A549 (cell line): ENCODE data around the gene LATS2.
A peak's percentile ranks its signal among the peaks of the same experiment; 100 is the strongest.

Experiments
- CEBPB ChIP-seq, 2 experiments: fragments of >200 bp in 1 of 2; sonication (Bioruptor Twin) in 1 of 2; formaldehyde crosslinking in 1 of 2; IDR thresholded peaks; 2 replicates each; pipeline ENCODE4 v1.6.1; 2012 to 2016
- CHD2 ChIP-seq: fragments of 150-350 bp; IDR thresholded peaks from 2 replicates; pipeline ENCODE4 v1.6.1; 2014; ENCODE audit warnings: low read length; ENCODE audit not compliant: partially characterized antibody
- EHF ChIP-seq: fragments of 250-450 bp; sonication (Bioruptor Pico); IDR thresholded peaks from 2 replicates; pipeline ENCODE4 v1.5.0; 2020; ENCODE audit warnings: mild to moderate bottlenecking
- ESRRA ChIP-seq: fragments of 150-350 bp; IDR thresholded peaks from 2 replicates; pipeline ENCODE4 v1.6.1; 2014; ENCODE audit warnings: mild to moderate bottlenecking, low read length, borderline replicate concordance
- MAZ ChIP-seq: fragments of 150-350 bp; IDR thresholded peaks from 2 replicates; pipeline ENCODE4 v1.6.1; 2014; ENCODE audit warnings: antibody characterized with exemption, low read depth, low read length, borderline replicate concordance
- PBX3 ChIP-seq: IDR thresholded peaks from 2 replicates; pipeline ENCODE4 v1.6.1; 2012
- POLR2A ChIP-seq: IDR thresholded peaks from 2 replicates; pipeline ENCODE4 v1.6.1; 2012; ENCODE audit warnings: mild to moderate bottlenecking, low read length
- RCOR1 ChIP-seq: fragments of 150-350 bp; IDR thresholded peaks from 2 replicates; pipeline ENCODE4 v1.6.1; 2014; ENCODE audit warnings: antibody characterized with exemption, low read length, low read depth
- SMC3 ChIP-seq: fragments of >200 bp; sonication (Bioruptor Twin); formaldehyde crosslinking; IDR thresholded peaks from 3 replicates; pipeline ENCODE4 v1.6.1; 2018; ENCODE audit warnings: inconsistent platforms
- SREBF2 ChIP-seq: fragments of 450-650 bp; IDR thresholded peaks from 2 replicates; pipeline ENCODE4 v1.6.1; 2014; ENCODE audit warnings: mild to moderate bottlenecking, moderate library complexity
- TF ChIP-seq, protein P1 (sequence below): fragments of 250-450 bp; sonication (Bioruptor Pico); IDR thresholded peaks from 2 replicates; pipeline ENCODE4 v1.5.0; 2020; ENCODE audit warnings: low read depth, mild to moderate bottlenecking, moderate library complexity
- TF ChIP-seq, protein P2 (sequence below): fragments of >200 bp; sonication (Bioruptor Twin); formaldehyde crosslinking; IDR thresholded peaks from 3 replicates; pipeline ENCODE4 v1.5.1; 2016
- TF ChIP-seq, protein P3 (sequence below): IDR thresholded peaks from 2 replicates; pipeline ENCODE4 v1.6.1; 2012; ENCODE audit warnings: low read depth, borderline replicate concordance

DNA sequence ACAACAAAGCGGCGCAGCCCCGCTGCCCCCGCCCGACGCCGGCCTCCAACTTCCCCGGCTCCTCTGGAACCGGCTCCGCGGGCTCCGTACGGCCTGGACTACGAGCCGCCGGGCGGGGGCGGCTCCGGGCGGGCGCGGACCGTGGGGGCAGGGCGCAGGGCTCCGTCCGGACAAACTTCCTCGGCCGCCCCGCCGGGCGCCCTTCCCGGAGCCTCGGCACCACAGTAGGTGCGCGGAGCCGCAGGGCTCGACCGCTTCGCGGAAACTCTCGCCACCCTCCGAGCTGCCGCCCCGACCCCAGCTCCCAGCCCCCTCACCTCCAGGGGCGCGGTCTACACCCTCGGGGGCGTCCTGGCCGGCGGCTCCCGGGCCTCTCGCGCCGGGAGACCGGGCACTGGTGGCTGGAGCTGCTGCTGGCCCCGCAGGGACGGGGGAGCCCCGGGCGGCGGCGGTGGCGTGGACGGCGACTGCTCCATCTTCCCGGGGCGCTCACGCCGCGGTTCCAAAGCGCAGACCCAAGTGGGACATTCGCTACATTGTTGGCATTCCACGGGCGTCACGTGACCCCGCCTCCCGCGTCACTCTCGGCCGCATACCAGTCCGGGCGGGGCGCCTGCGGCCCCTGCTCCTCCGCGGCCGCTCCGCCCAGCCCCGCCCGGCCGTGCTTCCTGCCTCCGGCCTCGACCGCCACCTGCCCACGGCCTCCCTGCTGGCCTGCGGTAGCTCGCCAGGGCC is at the start of gene LATS2:
- TF ChIP-seq POLR2A: no peak
- TF ChIP-seq, protein P1, sequence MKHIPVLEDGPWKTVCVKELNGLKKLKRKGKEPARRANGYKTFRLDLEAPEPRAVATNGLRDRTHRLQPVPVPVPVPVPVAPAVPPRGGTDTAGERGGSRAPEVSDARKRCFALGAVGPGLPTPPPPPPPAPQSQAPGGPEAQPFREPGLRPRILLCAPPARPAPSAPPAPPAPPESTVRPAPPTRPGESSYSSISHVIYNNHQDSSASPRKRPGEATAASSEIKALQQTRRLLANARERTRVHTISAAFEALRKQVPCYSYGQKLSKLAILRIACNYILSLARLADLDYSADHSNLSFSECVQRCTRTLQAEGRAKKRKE (CRISPR knock-in tag): no peak
- TF ChIP-seq ESRRA: no peak
- TF ChIP-seq, protein P2, sequence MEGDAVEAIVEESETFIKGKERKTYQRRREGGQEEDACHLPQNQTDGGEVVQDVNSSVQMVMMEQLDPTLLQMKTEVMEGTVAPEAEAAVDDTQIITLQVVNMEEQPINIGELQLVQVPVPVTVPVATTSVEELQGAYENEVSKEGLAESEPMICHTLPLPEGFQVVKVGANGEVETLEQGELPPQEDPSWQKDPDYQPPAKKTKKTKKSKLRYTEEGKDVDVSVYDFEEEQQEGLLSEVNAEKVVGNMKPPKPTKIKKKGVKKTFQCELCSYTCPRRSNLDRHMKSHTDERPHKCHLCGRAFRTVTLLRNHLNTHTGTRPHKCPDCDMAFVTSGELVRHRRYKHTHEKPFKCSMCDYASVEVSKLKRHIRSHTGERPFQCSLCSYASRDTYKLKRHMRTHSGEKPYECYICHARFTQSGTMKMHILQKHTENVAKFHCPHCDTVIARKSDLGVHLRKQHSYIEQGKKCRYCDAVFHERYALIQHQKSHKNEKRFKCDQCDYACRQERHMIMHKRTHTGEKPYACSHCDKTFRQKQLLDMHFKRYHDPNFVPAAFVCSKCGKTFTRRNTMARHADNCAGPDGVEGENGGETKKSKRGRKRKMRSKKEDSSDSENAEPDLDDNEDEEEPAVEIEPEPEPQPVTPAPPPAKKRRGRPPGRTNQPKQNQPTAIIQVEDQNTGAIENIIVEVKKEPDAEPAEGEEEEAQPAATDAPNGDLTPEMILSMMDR: no peak
- TF ChIP-seq, protein P3, sequence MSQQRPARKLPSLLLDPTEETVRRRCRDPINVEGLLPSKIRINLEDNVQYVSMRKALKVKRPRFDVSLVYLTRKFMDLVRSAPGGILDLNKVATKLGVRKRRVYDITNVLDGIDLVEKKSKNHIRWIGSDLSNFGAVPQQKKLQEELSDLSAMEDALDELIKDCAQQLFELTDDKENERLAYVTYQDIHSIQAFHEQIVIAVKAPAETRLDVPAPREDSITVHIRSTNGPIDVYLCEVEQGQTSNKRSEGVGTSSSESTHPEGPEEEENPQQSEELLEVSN: no peak
- TF ChIP-seq PBX3: no peak
- TF ChIP-seq MAZ: peak; percentile 85; the same call in 1 of the 2 replicates
- no peak for TF ChIP-seq EHF (CRISPR knock-in tag)
- peak; percentile 31; the same call in 1 of the 3 replicates for TF ChIP-seq SMC3
- no peak for TF ChIP-seq CEBPB (IDR thresholded peaks at IDR 0.05)
- TF ChIP-seq RCOR1: no peak
- no peak for TF ChIP-seq CHD2
- no peak for TF ChIP-seq SREBF2
